MM.1S (cell line): Measurements from ENCODE around the gene NTMT1.

Experiments used
- EZH2 ChIP-seq: fragments of 300-600 bp; sonication (generic); optimal IDR thresholded peaks from 2 replicates; pipeline ENCODE3; 2017; ENCODE audit warnings: low read depth, mild to moderate bottlenecking, antibody characterized with exemption, low read length, mixed read lengths
- EZH2phosphoT487 ChIP-seq: fragments of 300-600 bp; sonication (generic); IDR thresholded peaks from 2 replicates; pipeline ENCODE4 v1.6.1; 2018; ENCODE audit warnings: antibody characterized with exemption, low read length
- TF ChIP-seq, protein P1 (sequence below): fragments of 300-600 bp; sonication (generic); IDR thresholded peaks from 2 replicates; pipeline ENCODE4 v1.5.1; 2016; ENCODE audit warnings: antibody characterized with exemption, low read length, mixed read lengths

DNA sequence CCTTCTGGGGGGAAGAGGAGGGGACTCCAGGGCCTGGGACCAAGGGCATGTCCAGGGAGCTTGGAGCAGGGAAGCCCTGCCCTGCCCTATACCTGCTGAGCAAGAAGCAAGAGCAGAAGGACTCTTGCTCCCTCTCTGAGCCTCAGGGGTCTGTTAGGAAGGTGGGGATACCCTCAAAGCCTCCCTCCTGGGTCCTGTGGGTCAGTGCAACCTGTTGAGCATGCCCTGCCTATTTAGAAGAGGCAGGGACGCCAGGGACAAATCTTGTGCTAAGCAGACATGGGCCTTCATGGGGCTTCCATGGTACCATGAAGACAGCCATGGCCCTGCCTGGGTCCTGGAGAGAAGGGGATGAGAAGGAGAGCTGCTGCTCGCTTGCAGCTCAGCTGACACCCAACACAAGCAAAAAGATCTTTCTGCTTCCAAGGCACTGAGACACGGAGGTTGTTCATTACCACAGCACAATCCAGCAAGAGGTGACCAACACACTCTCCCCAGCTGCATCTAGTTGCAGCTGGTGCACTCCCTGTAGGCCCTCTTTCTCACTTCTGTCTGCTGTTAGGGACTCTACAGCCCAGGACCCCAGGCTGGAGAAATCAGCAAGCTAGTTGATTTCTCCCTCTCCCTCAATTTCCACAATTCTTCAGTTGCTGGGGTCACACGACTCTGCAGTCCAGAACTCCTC is 44.3 kb upstream of the NTMT1 start:
- TF ChIP-seq, protein P1, sequence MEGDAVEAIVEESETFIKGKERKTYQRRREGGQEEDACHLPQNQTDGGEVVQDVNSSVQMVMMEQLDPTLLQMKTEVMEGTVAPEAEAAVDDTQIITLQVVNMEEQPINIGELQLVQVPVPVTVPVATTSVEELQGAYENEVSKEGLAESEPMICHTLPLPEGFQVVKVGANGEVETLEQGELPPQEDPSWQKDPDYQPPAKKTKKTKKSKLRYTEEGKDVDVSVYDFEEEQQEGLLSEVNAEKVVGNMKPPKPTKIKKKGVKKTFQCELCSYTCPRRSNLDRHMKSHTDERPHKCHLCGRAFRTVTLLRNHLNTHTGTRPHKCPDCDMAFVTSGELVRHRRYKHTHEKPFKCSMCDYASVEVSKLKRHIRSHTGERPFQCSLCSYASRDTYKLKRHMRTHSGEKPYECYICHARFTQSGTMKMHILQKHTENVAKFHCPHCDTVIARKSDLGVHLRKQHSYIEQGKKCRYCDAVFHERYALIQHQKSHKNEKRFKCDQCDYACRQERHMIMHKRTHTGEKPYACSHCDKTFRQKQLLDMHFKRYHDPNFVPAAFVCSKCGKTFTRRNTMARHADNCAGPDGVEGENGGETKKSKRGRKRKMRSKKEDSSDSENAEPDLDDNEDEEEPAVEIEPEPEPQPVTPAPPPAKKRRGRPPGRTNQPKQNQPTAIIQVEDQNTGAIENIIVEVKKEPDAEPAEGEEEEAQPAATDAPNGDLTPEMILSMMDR, result no peak
- TF ChIP-seq EZH2 (no peak), EZH2phosphoT487 (no peak)
